Measurements from ENCODE around the gene DNAH17. TPM values are rescaled to one million over a fixed set of nuclear protein-coding genes. Genes with fewer than 3 reads are reported as not detected.

Gene DNAH17
- total RNA-seq, 4 donors from 2014 or later: 0.22 to 0.51 TPM; not detected in 2

DNA sequence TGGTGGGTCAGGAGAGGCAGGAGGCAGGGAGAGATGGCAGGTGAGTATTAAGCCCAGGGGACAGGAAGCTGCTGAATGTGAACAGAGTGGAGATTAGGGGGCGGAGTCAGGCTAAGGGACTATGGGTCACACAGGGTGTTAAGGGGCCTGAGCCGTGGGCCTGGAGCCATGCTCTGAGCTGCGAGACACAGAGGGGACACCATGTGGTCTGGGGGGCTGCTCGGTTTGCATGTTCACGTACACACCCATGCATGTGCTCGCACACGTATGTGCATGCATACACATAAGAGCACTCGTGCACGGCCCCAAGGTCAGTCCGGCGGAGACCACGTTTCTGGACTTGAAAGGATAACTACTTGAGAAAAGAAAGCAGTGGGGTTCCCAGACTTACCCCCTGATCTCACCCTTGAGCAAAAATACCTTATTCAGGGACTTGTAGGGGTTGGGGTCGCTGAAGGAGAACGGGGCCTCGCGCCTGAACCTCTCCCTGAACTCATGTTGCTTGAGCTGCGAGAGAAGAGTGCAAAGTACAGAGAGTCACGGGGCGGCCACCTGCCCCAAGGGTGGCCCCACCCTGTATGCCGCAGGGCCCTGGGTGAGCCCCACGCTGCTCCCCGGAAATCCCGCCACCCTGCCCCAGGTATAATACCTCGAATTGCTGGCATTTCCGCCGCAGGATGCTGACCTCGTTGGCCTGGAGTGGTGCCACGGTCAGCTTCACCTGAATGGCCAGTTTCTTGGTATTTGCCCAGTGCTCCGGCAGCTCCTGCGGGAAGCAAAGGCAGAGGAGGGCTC is 50.8 kb downstream of the DNAH17 start:
- TF ChIP-seq, protein P1, sequence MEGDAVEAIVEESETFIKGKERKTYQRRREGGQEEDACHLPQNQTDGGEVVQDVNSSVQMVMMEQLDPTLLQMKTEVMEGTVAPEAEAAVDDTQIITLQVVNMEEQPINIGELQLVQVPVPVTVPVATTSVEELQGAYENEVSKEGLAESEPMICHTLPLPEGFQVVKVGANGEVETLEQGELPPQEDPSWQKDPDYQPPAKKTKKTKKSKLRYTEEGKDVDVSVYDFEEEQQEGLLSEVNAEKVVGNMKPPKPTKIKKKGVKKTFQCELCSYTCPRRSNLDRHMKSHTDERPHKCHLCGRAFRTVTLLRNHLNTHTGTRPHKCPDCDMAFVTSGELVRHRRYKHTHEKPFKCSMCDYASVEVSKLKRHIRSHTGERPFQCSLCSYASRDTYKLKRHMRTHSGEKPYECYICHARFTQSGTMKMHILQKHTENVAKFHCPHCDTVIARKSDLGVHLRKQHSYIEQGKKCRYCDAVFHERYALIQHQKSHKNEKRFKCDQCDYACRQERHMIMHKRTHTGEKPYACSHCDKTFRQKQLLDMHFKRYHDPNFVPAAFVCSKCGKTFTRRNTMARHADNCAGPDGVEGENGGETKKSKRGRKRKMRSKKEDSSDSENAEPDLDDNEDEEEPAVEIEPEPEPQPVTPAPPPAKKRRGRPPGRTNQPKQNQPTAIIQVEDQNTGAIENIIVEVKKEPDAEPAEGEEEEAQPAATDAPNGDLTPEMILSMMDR (IDR thresholded peaks at IDR 0.05; ENCODE audit: low read depth): no peak

DNA sequence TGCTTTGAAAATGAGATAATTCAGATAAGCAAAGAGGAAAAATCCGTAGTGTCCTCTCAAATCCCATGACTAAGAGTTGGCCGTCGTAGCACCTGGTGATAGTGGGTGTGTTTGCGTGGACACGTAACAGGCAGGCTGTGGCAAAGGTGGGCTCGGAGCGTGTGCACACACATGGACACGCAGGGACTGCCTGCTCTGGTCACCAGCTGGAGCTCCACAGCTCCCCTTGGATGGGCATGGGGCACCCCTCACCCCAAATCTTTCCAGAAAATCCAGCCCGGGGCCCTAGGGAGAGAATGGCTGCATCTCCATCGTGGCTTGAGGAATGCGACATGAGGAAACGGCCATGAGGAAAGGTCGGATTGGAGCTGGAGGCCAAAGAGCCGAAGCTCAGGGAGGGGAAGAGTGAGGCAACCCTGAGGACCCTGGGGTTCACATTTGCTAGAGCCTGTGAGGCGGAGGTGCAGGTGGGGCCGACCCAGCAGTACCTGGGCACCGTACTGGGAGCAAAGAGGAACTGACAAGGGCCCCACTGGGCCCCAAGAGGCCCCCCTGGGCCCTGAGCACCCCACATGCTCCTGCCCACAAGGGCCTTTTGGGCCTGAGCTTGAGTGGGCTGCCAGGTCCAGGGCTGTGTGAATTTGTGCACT is 51.6 kb downstream of the DNAH17 start:
- TF ChIP-seq, protein P1 (IDR thresholded peaks at IDR 0.05; ENCODE audit: low read depth): no peak

- TF ChIP-seq, protein P1 (IDR thresholded peaks at IDR 0.05; ENCODE audit: low read depth): no peak
Measured at GRCh38 chr17:78524870-78525510, 52.2 kb downstream of the DNAH17 start.

- TF ChIP-seq, protein P1 (IDR thresholded peaks at IDR 0.05; ENCODE audit: low read depth): no peak
Measured at GRCh38 chr17:78523934-78524655, 53.1 kb downstream of the DNAH17 start.

GRCh38 chr17:78522031-78522809 is 55.0 kb downstream of the DNAH17 start:
- TF ChIP-seq, protein P1 (IDR thresholded peaks at IDR 0.05; ENCODE audit: low read depth): no peak

DNA sequence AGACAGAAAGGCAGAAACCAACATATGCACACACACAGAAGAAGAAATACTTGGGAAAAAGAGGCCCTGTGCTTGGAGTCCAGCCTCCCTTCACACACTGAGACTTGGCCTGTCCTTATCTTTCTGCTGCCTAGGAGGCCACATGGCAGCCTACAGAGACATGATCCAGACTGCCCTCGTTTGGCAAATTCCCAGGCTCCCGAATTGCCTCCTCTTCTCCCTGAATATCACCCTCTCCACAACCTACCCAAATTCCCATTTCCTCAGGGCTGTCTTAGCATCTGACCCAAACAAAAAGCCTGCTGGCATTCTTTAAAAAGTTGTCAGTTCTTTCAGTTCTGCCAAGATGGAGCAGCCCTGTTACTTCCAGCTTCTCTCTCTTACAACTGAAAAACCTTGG is 59.8 kb downstream of the DNAH17 start:
- TF ChIP-seq, protein P1 (IDR thresholded peaks at IDR 0.05; ENCODE audit: low read depth): no peak

Data from subcutaneous adipose tissue (tissue), 4 donors.